ENCODE data around the gene DHRS7C.
"Not testable (repeated sequence)": the region's sequence is repeated elsewhere in the genome, so short reads cannot be mapped to it uniquely, and the experiment has no call there.

The DHRS7C gene

DNA sequence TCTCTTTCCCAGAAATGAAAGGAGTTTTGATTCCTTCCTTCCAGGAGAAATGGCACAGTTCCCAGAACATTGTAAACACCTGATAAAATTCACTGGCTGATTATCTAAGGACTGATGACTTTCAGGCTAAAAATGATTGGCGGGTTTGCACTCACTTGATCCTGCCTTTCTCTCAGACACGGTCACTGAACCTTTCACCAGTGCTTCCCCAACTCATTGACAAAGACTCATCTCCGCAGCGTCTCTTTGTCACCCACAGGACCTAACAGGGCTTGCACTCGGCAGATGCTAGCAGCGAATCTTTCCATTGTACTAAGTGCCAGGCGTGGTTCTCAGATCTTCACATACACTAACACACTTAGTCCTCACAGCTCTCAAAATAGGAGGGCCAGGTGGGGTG, 7.3 kb upstream of the DHRS7C start:
- H3K4me3 ChIP-seq (ENCODE audit: low read length): no peak overlapping the region
- TF ChIP-seq, protein P1, sequence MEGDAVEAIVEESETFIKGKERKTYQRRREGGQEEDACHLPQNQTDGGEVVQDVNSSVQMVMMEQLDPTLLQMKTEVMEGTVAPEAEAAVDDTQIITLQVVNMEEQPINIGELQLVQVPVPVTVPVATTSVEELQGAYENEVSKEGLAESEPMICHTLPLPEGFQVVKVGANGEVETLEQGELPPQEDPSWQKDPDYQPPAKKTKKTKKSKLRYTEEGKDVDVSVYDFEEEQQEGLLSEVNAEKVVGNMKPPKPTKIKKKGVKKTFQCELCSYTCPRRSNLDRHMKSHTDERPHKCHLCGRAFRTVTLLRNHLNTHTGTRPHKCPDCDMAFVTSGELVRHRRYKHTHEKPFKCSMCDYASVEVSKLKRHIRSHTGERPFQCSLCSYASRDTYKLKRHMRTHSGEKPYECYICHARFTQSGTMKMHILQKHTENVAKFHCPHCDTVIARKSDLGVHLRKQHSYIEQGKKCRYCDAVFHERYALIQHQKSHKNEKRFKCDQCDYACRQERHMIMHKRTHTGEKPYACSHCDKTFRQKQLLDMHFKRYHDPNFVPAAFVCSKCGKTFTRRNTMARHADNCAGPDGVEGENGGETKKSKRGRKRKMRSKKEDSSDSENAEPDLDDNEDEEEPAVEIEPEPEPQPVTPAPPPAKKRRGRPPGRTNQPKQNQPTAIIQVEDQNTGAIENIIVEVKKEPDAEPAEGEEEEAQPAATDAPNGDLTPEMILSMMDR (conservative IDR thresholded peaks at IDR 0.05; ENCODE audit: low read depth, low read length): no peak
- no peak for DNase-seq (ENCODE audit: low read depth)

DNA sequence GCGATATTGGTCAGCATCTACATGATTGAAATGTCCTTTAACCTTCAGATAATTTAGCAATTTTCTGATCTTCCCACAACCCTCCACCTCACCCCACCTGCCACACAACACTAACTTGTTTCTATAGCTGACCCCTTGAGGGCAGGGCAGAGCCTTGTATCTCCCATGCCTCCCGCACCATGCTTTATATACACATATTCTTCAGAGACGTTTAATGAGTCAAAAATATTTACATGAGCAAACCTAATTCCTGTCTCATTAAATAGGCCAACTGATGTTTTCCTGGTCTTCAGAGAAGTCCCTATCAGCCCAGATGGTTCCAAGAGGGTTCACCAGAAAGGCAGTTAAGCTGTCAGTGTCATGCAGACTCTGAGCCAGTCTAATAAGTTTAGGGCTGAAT, 6.6 kb upstream of the DHRS7C start:
- TF ChIP-seq, protein P1 (conservative IDR thresholded peaks at IDR 0.05; ENCODE audit: low read depth, low read length): no peak
- DNase-seq (ENCODE audit: low read depth): no peak
- H3K4me3 ChIP-seq (ENCODE audit: low read length): no peak overlapping the region

DNA sequence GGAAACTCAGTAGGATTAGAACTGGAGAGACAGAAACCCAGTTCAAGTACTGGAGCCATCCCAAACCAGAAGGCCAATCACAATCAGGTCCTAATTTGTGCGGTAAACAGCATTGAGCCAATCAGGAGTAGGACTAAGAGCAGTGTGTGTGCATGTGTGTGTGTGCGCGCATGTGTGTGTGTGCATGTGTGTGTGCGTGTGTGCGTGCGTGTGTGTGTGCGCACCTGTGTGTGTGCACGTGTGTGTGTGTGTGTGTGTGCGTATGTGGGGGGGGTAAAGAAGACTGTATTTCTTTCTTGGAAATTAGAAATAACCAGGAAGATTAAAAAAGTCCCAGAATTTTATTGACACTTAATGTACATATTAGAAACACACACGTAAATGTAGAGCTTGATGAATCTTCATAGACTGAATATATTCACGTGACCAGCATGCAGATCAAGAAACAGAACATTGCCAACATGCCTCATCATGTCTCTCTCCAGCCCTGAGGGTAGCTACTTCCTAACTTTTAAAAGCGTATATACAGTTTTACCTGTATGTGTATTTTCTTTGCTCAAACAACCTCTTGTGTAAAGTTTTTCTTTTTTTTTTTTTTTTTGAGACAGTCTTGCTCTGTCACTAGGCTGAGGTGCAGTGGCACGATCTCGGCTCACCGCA, 919 bp upstream of the DHRS7C start:
- H3K4me3 ChIP-seq (ENCODE audit: low read length): no peak overlapping the region
- TF ChIP-seq, protein P1 (conservative IDR thresholded peaks at IDR 0.05; ENCODE audit: low read depth, low read length): no peak
- no peak for DNase-seq (ENCODE audit: low read depth)

DNA sequence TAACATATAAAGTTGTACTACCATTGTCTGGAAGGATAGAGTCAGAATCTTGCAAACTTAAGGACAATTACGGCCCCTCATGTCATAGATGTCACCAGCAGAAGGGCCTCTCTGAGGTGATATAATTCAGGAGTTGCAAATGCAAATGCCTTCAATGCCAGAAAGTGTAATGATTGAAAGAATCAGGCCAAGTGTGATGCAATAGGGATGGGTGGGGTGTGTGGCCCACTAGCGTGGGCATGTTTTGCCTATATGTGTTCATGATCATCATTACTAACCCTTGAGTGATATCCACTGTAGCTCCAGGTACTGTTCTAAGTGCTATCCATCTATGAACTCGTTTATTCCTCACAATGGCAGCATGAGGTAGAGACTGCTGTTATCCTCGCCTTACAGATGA, 1.1 kb downstream of the DHRS7C start:
- H3K4me3 ChIP-seq (ENCODE audit: low read length): no peak overlapping the region

DNA sequence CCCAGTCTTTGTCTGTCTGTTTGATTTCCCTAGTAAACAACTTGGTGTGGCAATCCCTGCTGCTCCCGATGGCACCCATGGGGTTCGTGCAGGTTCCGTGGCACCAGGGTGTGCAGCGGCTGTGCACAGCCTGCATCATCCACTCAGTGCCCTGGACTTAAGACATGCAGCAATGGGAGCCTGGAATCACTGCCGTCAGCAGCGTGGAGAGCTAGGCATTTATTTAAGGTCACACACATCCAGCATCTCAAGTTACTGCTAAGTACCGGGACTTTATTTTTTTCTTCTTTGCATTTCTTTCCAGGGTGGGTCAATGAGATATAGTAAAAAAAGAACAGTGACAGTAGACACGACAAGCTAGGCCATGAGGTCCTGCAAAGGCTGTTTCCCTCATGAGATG, 2.8 kb downstream of the DHRS7C start:
- no peak for DNase-seq (ENCODE audit: low read depth)
- no peak overlapping the region for H3K4me3 ChIP-seq (ENCODE audit: low read length)
- TF ChIP-seq, protein P1 (conservative IDR thresholded peaks at IDR 0.05; ENCODE audit: low read depth, low read length): no peak

More for the DNA sequence above, 1.1 kb downstream of the DHRS7C start:
- TF ChIP-seq, protein P1 (conservative IDR thresholded peaks at IDR 0.05; ENCODE audit: low read depth, low read length): no peak
- no peak for DNase-seq (ENCODE audit: low read depth)

DNA sequence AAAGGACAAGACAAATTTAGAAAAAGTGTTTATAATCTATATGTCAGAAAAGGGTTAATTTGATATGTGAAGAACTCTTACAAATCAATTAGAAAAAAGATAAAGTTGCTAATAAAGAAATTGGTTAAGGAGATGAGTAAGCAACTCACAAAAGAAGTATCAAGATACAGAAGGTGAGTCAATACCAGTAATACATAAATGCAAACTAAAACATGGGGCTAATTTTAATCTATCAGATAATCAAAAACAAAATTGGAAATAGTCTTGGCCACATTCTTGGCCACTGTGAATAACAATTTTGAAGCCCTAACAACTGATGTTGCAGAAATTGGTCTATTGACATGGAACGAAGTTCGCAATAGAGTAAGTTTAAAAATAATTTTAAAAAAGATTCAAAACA, 6.8 kb downstream of the DHRS7C start:
- DNase-seq (ENCODE audit: low read depth): no peak

DNA sequence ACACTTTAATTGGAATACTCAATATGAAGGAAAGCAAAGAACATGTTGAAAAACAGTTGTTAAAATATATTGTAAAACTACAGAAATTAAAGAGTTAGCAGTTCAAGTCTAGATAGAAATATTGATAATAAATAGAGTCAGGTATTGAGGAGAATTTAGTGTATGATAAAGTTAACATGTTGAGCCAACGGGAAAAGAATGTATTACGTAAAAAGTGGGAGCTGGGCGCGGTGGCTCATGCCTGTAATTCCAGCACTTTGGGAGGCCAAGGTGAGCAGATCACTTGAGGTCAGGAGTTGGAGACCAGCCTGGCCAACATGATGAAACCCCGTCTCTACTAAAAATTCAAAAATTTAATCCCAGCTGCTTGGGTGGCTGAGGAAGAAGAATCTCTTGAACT, 7.9 kb downstream of the DHRS7C start:
- DNase-seq (ENCODE audit: low read depth); H3K4me3 ChIP-seq (ENCODE audit: low read length): not testable (repeated sequence)

More for the DNA sequence above, 6.8 kb downstream of the DHRS7C start:
- H3K4me3 ChIP-seq (ENCODE audit: low read length): no peak overlapping the region
- TF ChIP-seq, protein P1 (conservative IDR thresholded peaks at IDR 0.05; ENCODE audit: low read depth, low read length): no peak

Data from retinal pigment epithelial cell (primary cell).